Mesothelial cell of epicardium (in vitro differentiated cells): ENCODE measurements around the gene PTX4. TPM values are rescaled to one million over a fixed set of nuclear protein-coding genes. Genes with fewer than 3 reads are reported as not detected.

ENCODE experiments used
- DNase-seq, 2 experiments: peaks; one replicate each; pipeline ENCODE4 v3.0.0; 2021; ENCODE audit warnings: low spot score in 2 of 2; ENCODE audit not compliant: unreplicated experiment in 2 of 2
- H3K27ac Mint-ChIP-seq: 2 replicates; pipeline ENCODE4 v1.8.0; 2021; ENCODE audit warnings: mixed read lengths
- H3K27me3 Mint-ChIP-seq: 2 replicates; pipeline ENCODE4 v1.8.0; 2021; ENCODE audit warnings: low read depth, mixed read lengths
- H3K36me3 Mint-ChIP-seq: 2 replicates; pipeline ENCODE4 v1.8.0; 2021; ENCODE audit warnings: mixed read lengths
- H3K4me1 Mint-ChIP-seq: 2 replicates; pipeline ENCODE4 v1.8.0; 2021; ENCODE audit warnings: mixed read lengths
- H3K4me3 Mint-ChIP-seq: 2 replicates; pipeline ENCODE4 v1.8.0; 2021; ENCODE audit warnings: mild to moderate bottlenecking, moderate library complexity, mixed read lengths
- H3K9me3 Mint-ChIP-seq: 2 replicates; pipeline ENCODE4 v1.8.0; 2021; ENCODE audit warnings: mixed read lengths
- total RNA-seq: library from RNA; stranded (reverse); gene quantifications from 3 replicates; pipeline ENCODE4 v1.2.1, GENCODE V29; 2021
- TF ChIP-seq, protein P1 (sequence below): fragments of 200-600 bp; sonication (generic); IDR thresholded peaks from one replicate; pipeline ENCODE4 v1.5.0; 2021; ENCODE audit warnings: antibody characterized with exemption; ENCODE audit not compliant: unreplicated experiment

Gene PTX4
- total RNA-seq, 1 donor from 2014 or later, result not detected

DNA sequence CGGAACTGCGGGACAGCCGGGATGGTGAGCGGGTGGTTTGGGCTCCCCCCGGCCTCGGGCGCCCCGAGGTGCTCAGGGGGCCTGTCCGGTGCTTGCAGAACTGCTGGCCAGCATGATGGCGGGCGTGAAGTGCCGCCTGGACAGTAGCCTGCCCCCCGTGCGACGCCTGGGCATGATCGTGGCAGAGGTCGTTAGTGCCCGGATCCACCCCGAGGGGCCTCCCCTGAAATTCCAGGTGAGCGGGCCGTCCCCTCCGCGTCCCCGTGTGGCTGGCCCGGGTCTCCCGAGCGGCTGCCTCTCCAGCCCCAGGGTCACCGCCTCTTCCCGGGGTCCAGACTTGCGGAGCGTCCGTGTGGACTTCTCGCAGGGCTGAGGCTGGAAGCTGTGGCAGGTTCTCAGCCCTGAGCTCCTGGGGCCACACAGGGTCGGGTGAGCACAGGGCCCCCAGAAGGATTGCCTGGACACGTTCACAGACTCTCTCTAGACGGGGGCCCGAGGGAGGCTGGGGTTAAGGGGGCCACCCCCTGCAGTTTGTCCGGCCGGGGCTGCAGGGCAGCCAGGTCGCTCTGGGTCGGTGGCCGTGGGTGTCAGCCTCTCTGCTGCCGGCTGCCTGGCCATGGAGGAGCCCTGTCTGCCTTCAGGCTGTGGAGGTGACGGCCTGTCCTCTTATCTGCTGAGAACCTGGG is 11.9 kb upstream of the PTX4 start:
- TF ChIP-seq, protein P1, sequence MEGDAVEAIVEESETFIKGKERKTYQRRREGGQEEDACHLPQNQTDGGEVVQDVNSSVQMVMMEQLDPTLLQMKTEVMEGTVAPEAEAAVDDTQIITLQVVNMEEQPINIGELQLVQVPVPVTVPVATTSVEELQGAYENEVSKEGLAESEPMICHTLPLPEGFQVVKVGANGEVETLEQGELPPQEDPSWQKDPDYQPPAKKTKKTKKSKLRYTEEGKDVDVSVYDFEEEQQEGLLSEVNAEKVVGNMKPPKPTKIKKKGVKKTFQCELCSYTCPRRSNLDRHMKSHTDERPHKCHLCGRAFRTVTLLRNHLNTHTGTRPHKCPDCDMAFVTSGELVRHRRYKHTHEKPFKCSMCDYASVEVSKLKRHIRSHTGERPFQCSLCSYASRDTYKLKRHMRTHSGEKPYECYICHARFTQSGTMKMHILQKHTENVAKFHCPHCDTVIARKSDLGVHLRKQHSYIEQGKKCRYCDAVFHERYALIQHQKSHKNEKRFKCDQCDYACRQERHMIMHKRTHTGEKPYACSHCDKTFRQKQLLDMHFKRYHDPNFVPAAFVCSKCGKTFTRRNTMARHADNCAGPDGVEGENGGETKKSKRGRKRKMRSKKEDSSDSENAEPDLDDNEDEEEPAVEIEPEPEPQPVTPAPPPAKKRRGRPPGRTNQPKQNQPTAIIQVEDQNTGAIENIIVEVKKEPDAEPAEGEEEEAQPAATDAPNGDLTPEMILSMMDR, result no peak
- no peak for DNase-seq
- H3K9me3 Mint-ChIP-seq, result no peaks in the 10 kb centered on the region
- peaks cover 15% of the 10 kb centered on the region for H3K36me3 Mint-ChIP-seq
- H3K27me3 Mint-ChIP-seq, result no peaks in the 10 kb centered on the region
- no peaks in the 10 kb centered on the region for H3K4me1 Mint-ChIP-seq
- H3K27ac Mint-ChIP-seq, result no peak overlapping the region
- H3K4me3 Mint-ChIP-seq, result no peak overlapping the region

- Mint-ChIP-seq H3K36me3 (peaks cover 15% of the 10 kb centered on the region), H3K4me3 (no peak overlapping the region), H3K27me3 (no peaks in the 10 kb centered on the region), H3K9me3 (no peaks in the 10 kb centered on the region), H3K4me1 (no peaks in the 10 kb centered on the region), H3K27ac (no peak overlapping the region)
- TF ChIP-seq, protein P1, result no peak
- DNase-seq, result no peak
Observed at GRCh38 chr16:1499756-1500464, 11.2 kb upstream of the PTX4 start.

- Mint-ChIP-seq H3K9me3 (no peaks in the 10 kb centered on the region), H3K4me1 (peaks cover 4% of the 10 kb centered on the region), H3K4me3 (no peak overlapping the region), H3K27ac (no peak overlapping the region), H3K36me3 (peaks cover 15% of the 10 kb centered on the region), H3K27me3 (no peaks in the 10 kb centered on the region)
- TF ChIP-seq, protein P1, result no peak
- no peak for DNase-seq
Observed at GRCh38 chr16:1498899-1499676, 10.3 kb upstream of the PTX4 start.

- no peaks in the 10 kb centered on the region for H3K9me3 Mint-ChIP-seq
- H3K27me3 Mint-ChIP-seq, result no peaks in the 10 kb centered on the region
- DNase-seq, result no peak
- no peak overlapping the region for H3K4me3 Mint-ChIP-seq
- TF ChIP-seq, protein P1, result no peak
- peaks cover 13% of the 10 kb centered on the region for H3K4me1 Mint-ChIP-seq
- peaks cover 5% of the 10 kb centered on the region for H3K36me3 Mint-ChIP-seq
- no peak overlapping the region for H3K27ac Mint-ChIP-seq
Observed at GRCh38 chr16:1497014-1497598, 8.4 kb upstream of the PTX4 start.

DNA sequence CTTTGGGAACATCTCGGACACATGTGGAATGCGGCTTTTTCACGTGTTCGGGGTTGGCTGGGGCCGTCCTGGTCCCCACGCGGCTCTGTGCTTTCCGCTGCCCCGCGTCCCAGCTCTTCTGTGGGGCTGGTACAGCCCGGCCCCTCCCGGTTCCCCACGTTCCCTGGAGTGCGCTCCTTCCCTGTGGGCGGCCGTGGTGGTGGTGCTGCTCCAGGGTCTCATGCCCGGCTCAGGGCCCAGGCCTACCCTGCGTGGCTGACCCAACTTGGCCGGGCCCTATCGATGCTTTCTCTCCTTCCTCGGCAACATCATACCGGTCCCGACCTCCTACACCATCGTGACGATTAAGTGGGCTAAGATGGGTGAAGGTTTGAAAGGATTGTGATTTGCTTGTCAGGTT is 7.7 kb upstream of the PTX4 start:
- H3K9me3 Mint-ChIP-seq, result no peaks in the 10 kb centered on the region
- peaks cover 13% of the 10 kb centered on the region for H3K4me1 Mint-ChIP-seq
- no peak overlapping the region for H3K4me3 Mint-ChIP-seq
- H3K27ac Mint-ChIP-seq, result no peak overlapping the region
- TF ChIP-seq, protein P1, result no peak
- no peak for DNase-seq
- H3K27me3 Mint-ChIP-seq, result no peaks in the 10 kb centered on the region
- peaks cover 2% of the 10 kb centered on the region for H3K36me3 Mint-ChIP-seq
